ENCODE results near the gene LGALS7. TPM values are rescaled to one million over a fixed set of nuclear protein-coding genes. Genes with fewer than 3 reads are reported as not detected.

The LGALS7 gene
- total and polyA plus RNA-seq, 2 of the 8 experiments (the other 6 are each of a cell fraction or from before 2014, with no cell fraction given), result 0.32 TPM; not detected in 1

- H3K23me2 ChIP-seq (ENCODE audit: low read depth, low read length), result no peaks in the 10 kb centered on the region
- no peak overlapping the region for H2BK12ac ChIP-seq (ENCODE audit: low read depth, low read length)
- WGBS, 2 experiments (ENCODE audit: extremely low coverage in 1 of 2, insufficient coverage in 1 of 2, insufficient read length in 1 of 2, insufficient replicate concordance in 2 of 2, low coverage in 1 of 2, low lambda C conversion rate in 2 of 2, missing lambda C conversion rate in 1 of 2), result 91% methylated on average over 6 of the region's 6 CpGs; no CpG with 5 or more reads in 1 of the 2 experiments
- no peak overlapping the region for H3K23ac ChIP-seq (ENCODE audit: insufficient read length)
- ChIA-PET POLR2A (ENCODE audit: partially characterized antibody) (interaction anchor here (0.7 to 1.1 kb wide), 2 partner anchors 25 to 128 kb away, joined by 3 read pairs; partner anchors contain the start of gene ECH1), CTCF (ENCODE audit: partially characterized antibody) (no interaction called here)
- H3K27ac ChIP-seq (ENCODE audit: low read depth, low read length), result no peak overlapping the region
- H2AK5ac ChIP-seq (ENCODE audit: low read depth, low read length), result no peak overlapping the region
- no peak overlapping the region for H3K4me2 ChIP-seq (ENCODE audit: insufficient read depth in 1 of 2, low read depth in 2 of 2, low read length in 2 of 2)
- H4K20me1 ChIP-seq (replicated peaks in 1 of 2; ENCODE audit: control insufficient read depth in 1 of 2, insufficient read depth in 2 of 2, low read length in 2 of 2), result no peaks in the 10 kb centered on the region
- no peak overlapping the region for H3K14ac ChIP-seq (ENCODE audit: insufficient read length)
- DNase-seq (ENCODE audit: low read depth in 1 of 2, low spot score in 2 of 2) (no peak), FAIRE-seq (no peak)
- H3K9ac ChIP-seq (replicated peaks in 1 of 4; ENCODE audit: extremely low read depth in 1 of 4, low read depth in 3 of 4, low read length in 3 of 4), result no peak overlapping the region
- no peaks in the 10 kb centered on the region for H3K4me1 ChIP-seq (replicated peaks in 1 of 4; ENCODE audit: control insufficient read depth in 3 of 4, insufficient read depth in 4 of 4, low read length in 3 of 4)
- H3K18ac ChIP-seq (ENCODE audit: extremely low read depth, low read length), result no peak overlapping the region
- H2AFZ ChIP-seq (ENCODE audit: low read length), result no peak overlapping the region
- 0 out of 4 replicates have a peak, but pooled peaks cover 0 to 1% of the 10 kb centered on the region in 2 experiments for H3K9me3 ChIP-seq (ENCODE audit: insufficient read depth in 2 of 2, low read depth in 1 of 2, low read length in 1 of 2)
- H3K56ac ChIP-seq (replicated peaks; ENCODE audit: insufficient read length, low read depth, low read length), result no peak overlapping the region
- no peak overlapping the region for H4K91ac ChIP-seq (replicated peaks; ENCODE audit: insufficient read length, low read length)
- TF ChIP-seq TAF1 (IDR thresholded peaks at IDR 0.05; ENCODE audit: low read depth, low read length) (no peak), CTBP2 (IDR thresholded peaks at IDR 0.05; ENCODE audit: borderline replicate concordance, insufficient read depth, insufficient read length, low read length) (no peak), YY1 (IDR thresholded peaks at IDR 0.05; ENCODE audit: low read depth, low read length) (no peak), RAD21 (IDR thresholded peaks at IDR 0.05 in 1 of 2, conservative IDR thresholded peaks at IDR 0.05 in 1 of 2; ENCODE audit: low read depth in 2 of 2, low read length in 2 of 2) (no peak), GABPA (IDR thresholded peaks at IDR 0.05; ENCODE audit: borderline replicate concordance, insufficient read depth, low read length) (no peak), POLR2A (IDR thresholded peaks at IDR 0.05; ENCODE audit: control extremely low read depth in 1 of 2, low read depth in 2 of 2, low read length in 2 of 2) (no peak), KDM1A (IDR thresholded peaks at IDR 0.05; ENCODE audit: borderline replicate concordance, low read length) (no peak), KDM5A (IDR thresholded peaks at IDR 0.05; ENCODE audit: low read length) (no peak)
- no peak overlapping the region for H4K8ac ChIP-seq (ENCODE audit: extremely low read depth, insufficient read depth, low read length)
- H2BK5ac ChIP-seq (ENCODE audit: low read depth, low read length), result no peak overlapping the region
- H2BK120ac ChIP-seq (replicated peaks; ENCODE audit: low read depth, low read length), result no peak overlapping the region
- no peak overlapping the region for H3K4me3 ChIP-seq (ENCODE audit: extremely low read depth in 1 of 4, insufficient read depth in 2 of 4, low read depth in 3 of 4, low read length in 4 of 4)
- H2BK15ac ChIP-seq (ENCODE audit: low read length), result no peak overlapping the region
- no peaks in the 10 kb centered on the region; a peak in 2 of 7 replicates for H3K27me3 ChIP-seq (replicated peaks in 1 of 4; ENCODE audit: control insufficient read depth in 3 of 4, extremely low read depth in 1 of 4, insufficient read depth in 3 of 4, low read length in 3 of 4)
- H3K79me2 ChIP-seq (ENCODE audit: control insufficient read depth in 1 of 2, insufficient read depth in 2 of 2, low read length in 2 of 2), result no peaks in the 10 kb centered on the region
- H4K5ac ChIP-seq (ENCODE audit: insufficient read length, low read depth, low read length), result no peak overlapping the region
- no peaks in the 10 kb centered on the region for H3K79me1 ChIP-seq (ENCODE audit: low read depth, low read length)
- no peaks in the 10 kb centered on the region for H3K36me3 ChIP-seq (ENCODE audit: control insufficient read depth in 2 of 4, insufficient read depth in 4 of 4, low read length in 3 of 4)
- no peak overlapping the region for H2BK20ac ChIP-seq (ENCODE audit: low read length)
- H3K4ac ChIP-seq (replicated peaks; ENCODE audit: insufficient read length, low read depth, low read length), result no peak overlapping the region
Observed at GRCh38 chr19:38806371-38806770, 33.1 kb upstream of the LGALS7 start.

Measured in H1 (cell line).